Measurements from ENCODE around the gene SSC5D. TPM values are rescaled to one million over a fixed set of nuclear protein-coding genes. Genes with fewer than 3 reads are reported as not detected.

SSC5D gene
- total and polyA plus RNA-seq, 10 of the 15 experiments (the other 5 are each of a cell fraction or from before 2014, with no cell fraction given), result 0.03 to 0.13 (median 0.05) TPM; not detected in 4

- no peak for TF ChIP-seq WRNIP1 (IDR thresholded peaks at IDR 0.05; ENCODE audit: borderline replicate concordance, low read depth, low read length)
- TF ChIP-seq SUZ12 (IDR thresholded peaks at IDR 0.05; ENCODE audit: unreplicated experiment), result no peak
- no peak for TF ChIP-seq HDAC6 (IDR thresholded peaks at IDR 0.05; ENCODE audit: unreplicated experiment)
- TF ChIP-seq IKZF2 (IDR thresholded peaks at IDR 0.05), result no peak
- no peak for TF ChIP-seq POLR2AphosphoS5 (IDR thresholded peaks at IDR 0.05; ENCODE audit: low read length)
- no peak for TF ChIP-seq BACH1 (IDR thresholded peaks at IDR 0.05; ENCODE audit: borderline replicate concordance)
- no peak for TF ChIP-seq JUNB (IDR thresholded peaks at IDR 0.05)
- TF ChIP-seq CHD4 (IDR thresholded peaks at IDR 0.05), result no peak
- no peak for TF ChIP-seq SUPT20H (IDR thresholded peaks at IDR 0.05; ENCODE audit: borderline replicate concordance, control insufficient read depth, low read depth, low read length)
- TF ChIP-seq KDM1A (IDR thresholded peaks at IDR 0.05; ENCODE audit: borderline replicate concordance), result no peak
- no peak for TF ChIP-seq E2F4 (IDR thresholded peaks at IDR 0.05; ENCODE audit: low read depth, low read length)
- TF ChIP-seq NR2C2 (IDR thresholded peaks at IDR 0.05; ENCODE audit: borderline replicate concordance, control insufficient read depth, insufficient read length, low read depth), result no peak
- no peak for TF ChIP-seq USF2 (IDR thresholded peaks at IDR 0.05; ENCODE audit: borderline replicate concordance, low read depth, low read length)
- no peak for TF ChIP-seq BHLHE40 (IDR thresholded peaks at IDR 0.05; ENCODE audit: borderline replicate concordance in 1 of 2, low read depth in 2 of 2, low read length in 1 of 2)
Measured at GRCh38 chr19:55477905-55478304, 10.3 kb upstream of the SSC5D start (continued).

Measured in GM12878 (cell line).